DMS153 treated with DMSO at 0.1 percent for 48 hours (cell line): ENCODE data around the gene SMC1A.
A peak's percentile ranks its signal among the peaks of the same experiment; 100 is the strongest.
"Not testable (repeated sequence)": the region's sequence is repeated elsewhere in the genome, so short reads cannot be mapped to it uniquely, and the experiment has no call there.

Source experiments
- DNase-seq: peaks from one replicate; lab custom pipeline; 2025; ENCODE audit not compliant: unreplicated experiment; lab: John Stamatoyannopoulos, UW

Gene SMC1A

DNA sequence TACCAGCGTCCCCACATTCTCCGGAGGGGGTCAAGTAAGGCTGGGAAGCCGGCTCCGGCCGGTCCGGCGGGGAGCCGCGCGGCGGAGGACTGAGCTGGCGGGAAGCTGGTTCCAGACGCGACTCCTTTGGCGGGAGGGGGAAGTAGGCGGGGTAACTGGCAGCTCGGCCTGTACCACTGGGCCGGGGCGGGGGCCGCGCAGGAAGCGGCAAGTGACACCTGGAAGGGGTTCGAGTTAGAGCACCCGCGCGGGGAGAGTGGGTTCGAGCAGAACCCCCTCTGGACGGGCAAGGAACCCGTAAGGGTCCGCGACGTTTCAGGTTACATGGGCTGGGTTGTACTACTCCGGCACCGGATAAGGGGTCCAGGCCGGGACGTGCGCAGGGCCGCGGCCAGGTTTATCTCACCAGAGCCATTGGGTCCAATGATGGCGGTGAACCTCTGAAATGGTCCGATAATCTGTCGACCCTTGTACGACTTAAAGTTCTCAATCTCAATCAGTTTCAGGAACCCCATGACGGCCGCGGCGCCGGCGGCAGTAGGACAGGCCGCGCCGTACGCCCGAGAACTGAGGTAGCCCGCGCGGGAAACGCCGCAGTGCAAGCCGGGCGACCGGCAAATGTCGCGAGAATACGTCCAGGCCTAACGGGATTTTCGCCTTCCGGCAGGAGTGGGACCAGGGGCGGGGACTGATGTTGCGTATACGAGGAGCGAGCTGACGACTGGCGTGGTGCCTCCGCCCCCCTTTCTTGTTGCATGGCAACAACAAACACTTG, at the start of gene SMC1A:
Gene SMC1A (minus strand): TSS at position 569 of the 775 bp plus-strand sequence. CDS start 54 bp downstream, at position 515.
- peak; percentile 81 for DNase-seq

- no peak for DNase-seq
Measured at GRCh38 chrX:53471346-53471745, 48.9 kb upstream of the SMC1A start.

DNA sequence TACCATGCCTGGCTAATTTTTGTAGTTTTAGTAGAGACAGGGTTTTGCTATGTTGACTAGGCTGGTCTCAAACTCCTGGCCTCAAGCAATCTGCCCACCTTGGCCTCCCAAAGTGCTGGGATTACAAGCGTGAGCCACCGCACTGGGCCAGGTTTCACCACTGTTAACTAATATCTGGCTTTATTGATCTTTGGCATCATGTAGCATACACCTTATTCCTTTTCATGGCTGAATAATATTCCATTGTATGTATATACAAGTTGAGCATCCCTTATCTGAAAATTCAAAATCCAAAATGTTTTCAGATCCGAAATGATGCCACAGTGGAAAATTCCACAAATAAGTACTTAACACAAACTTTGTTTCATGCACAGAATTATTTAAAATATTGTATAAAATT, 46.2 kb upstream of the SMC1A start:
- not testable (repeated sequence) for DNase-seq

GRCh38 chrX:53458082-53458481, 35.6 kb upstream of the SMC1A start:
- no peak for DNase-seq

- no peak for DNase-seq
Measured at GRCh38 chrX:53456254-53456653, 33.8 kb upstream of the SMC1A start.

- DNase-seq: no peak
Measured at GRCh38 chrX:53452812-53453211, 30.4 kb upstream of the SMC1A start.

DNA sequence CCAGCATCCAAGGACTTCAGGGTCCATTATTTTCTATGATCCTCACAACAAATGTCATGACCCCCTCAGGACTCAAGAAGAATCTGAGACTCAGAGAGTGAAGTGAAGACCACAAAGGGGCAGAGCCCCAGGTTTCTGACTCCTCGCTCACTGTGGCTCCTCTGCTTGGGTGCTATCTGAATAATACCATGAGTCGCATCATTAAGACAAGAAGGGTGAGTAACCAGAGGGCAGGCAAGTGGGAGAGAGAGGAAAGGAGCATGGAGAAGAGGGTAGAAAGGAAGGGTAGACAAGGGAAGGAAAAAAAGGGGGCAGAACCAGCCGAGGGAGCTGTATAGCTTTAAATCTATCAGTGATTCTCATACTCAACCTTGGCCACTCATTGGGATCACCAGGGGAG, 27.2 kb upstream of the SMC1A start:
- no peak for DNase-seq

GRCh38 chrX:53447441-53447840, 25.0 kb upstream of the SMC1A start:
- DNase-seq: no peak

DNA sequence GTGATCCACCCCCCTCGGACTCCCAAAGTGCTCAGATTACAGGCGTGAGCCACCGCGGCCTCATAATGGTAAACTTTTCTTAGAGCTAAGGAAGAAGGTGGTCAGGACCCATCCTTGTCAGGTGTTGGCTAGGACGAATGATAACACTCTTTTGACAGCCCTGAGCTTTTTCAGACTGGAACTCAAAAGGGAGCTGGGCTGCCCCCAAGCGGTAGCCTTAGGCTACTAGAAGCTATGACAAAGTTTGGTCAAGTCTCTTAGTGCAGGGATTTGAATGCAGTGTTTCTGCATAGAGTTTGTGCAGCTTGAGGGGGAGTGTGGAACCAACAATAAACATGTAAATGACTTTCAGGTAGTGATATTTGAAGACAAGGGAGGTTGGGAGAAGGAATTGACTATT, 23.5 kb upstream of the SMC1A start:
- DNase-seq: no peak

- DNase-seq: no peak
Measured at GRCh38 chrX:53442322-53442631, 19.8 kb upstream of the SMC1A start.

DNA sequence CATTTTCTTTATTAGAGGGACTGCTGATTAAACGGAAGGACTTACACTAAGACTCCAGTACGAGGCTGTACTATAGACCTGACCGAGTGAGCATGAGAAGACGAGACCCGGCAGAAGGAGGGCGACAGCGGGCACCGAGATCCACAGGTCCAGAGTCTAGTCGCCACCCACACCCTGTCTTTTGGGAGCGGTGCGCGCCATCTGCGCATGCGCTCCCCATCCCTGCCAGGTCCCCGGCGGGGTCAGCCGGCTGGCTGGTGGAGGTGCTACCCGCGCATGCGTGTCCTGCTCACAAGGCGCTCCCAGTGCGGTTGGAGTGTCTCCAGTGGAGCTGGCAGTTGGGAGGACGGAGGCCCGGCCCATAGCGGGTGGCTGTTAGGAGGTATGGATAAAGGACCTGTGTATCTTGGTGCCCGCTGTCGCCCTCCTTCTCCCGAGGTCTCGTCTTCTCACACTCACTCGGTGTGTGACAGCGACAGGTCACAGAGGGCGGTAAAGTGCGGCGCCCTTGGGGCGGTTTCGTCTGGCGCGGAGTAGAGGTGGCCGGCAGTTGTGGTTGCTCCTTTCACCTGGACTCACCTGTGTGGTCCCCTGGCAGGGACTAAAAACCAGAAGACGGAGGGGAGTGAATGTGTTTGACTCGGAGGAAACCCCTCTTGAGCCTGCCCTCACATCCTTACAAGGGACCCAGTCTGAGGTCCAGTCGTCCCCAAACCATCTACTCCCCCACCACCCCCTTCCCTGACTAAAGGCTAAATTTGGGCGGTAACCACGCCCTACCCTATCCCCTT, 19.3 kb upstream of the SMC1A start:
- peak; percentile 64 for DNase-seq

DNA sequence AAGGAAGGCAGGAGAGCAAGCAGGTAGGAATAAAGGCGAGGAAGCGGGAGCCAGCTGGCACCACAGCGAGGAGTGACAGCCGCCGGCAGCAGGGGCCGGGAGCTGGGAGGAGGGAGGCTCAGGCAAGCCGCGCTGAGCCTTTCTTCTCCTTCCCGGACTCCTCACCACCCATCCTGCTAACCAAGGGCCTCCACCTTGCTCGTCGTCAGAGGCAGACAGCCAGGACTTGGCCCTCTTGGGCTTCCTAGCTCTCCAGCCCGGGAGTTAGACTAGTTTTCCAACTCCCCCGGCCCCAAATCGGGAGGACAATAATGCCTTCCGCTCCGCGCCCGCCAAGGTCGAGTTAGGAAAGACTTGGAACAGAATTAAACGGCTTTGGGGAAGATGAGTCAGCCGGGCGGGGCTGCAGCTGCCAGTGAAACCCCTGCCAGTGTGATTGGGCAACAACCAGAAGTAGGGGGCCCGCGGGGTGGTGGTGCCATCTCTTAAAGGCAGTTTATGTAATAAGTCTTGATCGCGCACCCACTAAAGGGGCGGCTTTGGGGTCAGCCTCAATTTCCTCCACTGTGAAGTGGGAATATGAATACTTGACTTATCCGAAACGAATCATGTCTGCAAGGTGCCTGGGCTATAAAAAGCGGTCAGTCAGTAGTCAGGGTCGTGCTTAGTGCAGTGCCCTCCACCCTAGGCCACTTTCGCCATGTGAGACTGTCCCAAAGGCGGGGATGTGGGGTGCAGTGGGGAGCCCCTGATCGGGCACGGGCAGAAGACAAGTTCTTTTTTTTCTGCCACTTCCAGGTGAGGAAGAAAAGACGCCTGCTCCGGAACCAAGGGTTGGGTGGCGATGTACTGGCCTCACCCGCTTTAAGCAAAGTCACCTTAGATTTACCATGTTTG, 18.4 kb upstream of the SMC1A start:
- DNase-seq: peak; percentile 64

GRCh38 chrX:53440101-53440500, 17.6 kb upstream of the SMC1A start:
- no peak for DNase-seq

- DNase-seq: no peak
Measured at GRCh38 chrX:53438832-53439230, 16.4 kb upstream of the SMC1A start.

- no peak for DNase-seq
Measured at GRCh38 chrX:53438174-53438831, 15.8 kb upstream of the SMC1A start.

GRCh38 chrX:53437206-53437605, 14.8 kb upstream of the SMC1A start:
- DNase-seq: no peak

GRCh38 chrX:53435997-53436396, 13.5 kb upstream of the SMC1A start:
- peak; percentile 17 for DNase-seq

GRCh38 chrX:53433651-53434639, 11.5 kb upstream of the SMC1A start, which contains the start of gene HSD17B10:
Gene HSD17B10 (minus strand): TSS chrX:53434370. CDS start chrX:53434345, 25 bp downstream.
- peak; percentile 48 for DNase-seq

- no peak for DNase-seq
Measured at GRCh38 chrX:53430231-53430630, 7.8 kb upstream of the SMC1A start.

DNA sequence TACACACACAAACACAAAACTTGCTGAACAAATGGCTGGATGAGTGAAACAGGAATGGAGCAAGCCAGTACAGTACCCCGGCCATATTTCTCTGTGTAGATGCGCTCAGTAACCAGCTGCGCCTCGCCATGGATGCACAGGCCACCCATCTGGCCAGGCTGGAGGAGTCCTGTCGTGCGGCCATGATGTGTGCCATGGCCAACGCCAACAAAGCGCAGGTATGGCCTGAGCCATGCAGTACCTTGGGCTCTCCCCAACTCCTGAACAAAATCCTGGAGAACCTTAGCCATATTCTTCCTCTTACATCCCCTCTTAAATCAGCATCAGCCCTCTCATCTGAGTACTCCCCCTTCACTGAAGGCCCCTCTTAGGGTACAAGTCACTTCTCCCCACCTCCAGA, 7.3 kb upstream of the SMC1A start:
- no peak for DNase-seq
